NCI-H460 (cell line): ENCODE data around the gene MRPL49. TPM values are rescaled to one million over a fixed set of nuclear protein-coding genes. Genes with fewer than 3 reads are reported as not detected.
"Not testable (repeated sequence)": the region's sequence is repeated elsewhere in the genome, so short reads cannot be mapped to it uniquely, and the experiment has no call there.

Experiments used
- DNase-seq: peaks from one replicate; pipeline ENCODE4 v3.0.0-alpha.2; 2016; ENCODE audit warnings: low read depth; ENCODE audit errors: extremely low read depth
- total RNA-seq: library from RNA; depleted of rRNA; stranded (reverse); fragments of >200 nt; shearing (Covaris generic); gene quantifications from 2 replicates; pipeline ENCODE4 v1.2.3, GENCODE V29; 2014

The MRPL49 gene
- total RNA-seq, 1 experiment from 2014 or later, result 50.8 TPM

DNA sequence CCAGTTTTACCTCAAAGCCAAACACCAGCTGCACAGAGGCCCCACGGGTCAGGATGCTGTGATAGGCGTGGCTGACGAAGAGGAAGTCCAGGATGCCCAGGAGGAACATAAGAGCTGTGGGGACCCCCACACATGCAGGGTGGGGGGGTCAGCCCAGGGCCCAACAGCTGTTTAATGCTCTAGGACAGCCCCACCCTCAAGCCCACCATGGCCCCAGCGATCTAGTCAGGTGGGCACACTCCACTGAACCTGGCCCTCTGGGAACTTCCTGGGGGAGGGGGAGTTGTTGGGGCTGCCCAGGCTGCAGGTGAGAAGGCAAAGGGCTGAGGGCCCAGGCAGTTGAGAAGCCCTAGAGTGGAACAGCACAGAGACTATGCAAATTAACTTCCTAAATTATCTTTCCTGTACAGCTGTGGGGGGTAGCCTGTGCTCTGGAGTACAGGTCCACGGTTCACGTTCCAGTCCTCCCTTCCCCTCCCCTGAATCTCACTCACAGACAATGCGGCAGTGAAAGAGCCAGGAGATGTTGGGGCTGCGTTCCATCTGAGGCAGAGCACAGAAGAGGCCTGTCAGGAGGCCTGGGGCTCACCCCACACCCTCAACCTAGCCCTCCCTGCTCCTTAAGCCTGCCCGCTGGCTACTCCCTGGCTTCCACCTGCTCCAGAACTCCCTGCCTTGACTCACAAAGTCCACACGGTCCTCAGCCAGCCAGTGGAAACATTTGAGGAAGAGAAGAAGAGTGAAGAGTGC is 10.3 kb downstream of the MRPL49 start:
- no peak for DNase-seq

DNA sequence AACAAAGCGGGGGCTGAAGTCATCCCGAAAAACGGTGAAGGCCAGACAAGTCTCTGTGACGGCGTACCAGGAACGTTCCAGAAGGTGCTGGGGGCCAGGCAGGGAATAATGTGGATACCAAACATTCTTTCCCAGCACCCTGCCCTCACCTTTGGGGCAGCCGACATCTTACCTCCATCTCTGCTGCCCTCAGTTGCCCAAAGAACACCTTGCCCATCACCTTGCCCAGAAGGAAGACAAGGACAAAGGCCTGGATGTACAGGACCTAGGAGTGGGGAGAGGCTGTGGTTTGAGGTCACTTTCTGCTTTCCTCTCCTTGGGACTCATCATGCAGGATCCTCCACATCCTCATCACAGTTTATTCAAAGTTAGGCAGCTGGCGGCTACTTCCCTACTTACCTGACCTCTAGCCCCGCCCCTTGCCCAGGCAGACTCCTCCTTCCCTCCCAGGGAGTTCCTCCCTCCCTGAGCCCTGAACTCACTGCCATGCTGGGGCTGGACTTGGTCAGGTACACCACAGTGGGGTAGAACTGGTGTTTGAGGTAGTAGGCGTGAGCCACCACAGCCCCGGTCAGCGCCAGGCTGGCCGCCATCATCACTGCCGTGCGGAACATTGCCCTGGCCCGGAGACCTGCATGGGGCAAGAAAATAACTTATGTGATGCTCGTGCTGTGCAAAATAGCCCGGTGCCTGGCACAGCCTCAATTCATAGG is 11.0 kb downstream of the MRPL49 start:
- no peak for DNase-seq

DNA sequence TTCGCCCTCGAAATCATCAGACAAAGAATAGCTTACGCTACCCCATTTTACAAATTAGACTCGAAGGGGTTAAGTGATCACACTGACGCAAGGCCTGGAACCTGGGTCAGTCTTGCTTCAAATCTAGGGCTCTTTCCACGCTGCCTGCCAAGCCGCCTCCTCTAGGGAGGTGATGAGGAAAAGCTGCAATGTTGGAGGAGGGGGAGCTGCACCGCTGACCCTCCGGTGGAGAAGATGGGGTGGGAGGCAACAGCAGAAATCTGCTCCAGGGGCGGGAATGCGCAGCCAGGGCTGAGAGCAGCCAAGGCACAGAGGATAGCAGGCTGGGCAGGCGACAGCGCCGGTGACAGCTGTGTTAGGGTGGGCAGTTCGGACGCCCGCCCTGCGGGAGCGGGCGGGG is 11.6 kb downstream of the MRPL49 start:
- DNase-seq, result no peak

DNA sequence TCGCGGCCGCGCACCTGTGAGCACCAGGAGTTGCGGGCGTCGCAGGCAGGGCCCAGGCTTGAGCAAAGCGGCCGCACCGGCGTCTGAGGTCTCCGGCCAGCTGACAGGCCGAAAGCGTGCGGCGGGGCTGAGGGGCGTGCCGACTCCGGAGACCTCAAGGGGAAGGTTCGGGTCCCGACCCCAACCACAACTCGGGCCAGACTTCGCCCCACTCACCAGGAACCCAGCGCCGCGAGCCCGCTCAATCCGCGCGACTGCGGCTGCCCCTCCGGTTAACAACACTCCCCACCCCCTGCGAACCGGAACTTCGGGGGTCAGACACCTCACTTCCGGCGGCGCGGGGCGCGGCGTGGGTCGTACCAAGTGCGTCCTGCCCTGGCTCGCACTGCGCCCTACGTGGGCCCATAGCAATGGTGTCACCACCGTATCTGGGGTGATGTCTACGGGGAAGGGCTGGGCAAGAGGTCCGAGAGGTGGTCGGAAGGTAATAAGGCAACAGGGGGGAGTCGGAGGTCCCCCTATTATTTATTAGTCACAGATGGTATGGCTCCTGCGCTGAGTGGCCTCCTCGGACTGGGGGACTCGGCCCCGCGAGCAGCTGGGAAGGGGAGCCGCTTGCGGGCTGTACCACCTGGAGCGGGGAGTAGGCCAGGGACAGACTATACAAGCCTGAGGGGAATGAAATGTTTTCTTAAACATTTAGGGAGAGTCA is 12.3 kb downstream of the MRPL49 start, which contains the start of gene SYVN1:
TSS of gene SYVN1 (minus strand) at position 280 of the 712 bp plus-strand sequence. CDS start 918 bp downstream, outside the sequence.
- DNase-seq, result peak; percentile 76

DNA sequence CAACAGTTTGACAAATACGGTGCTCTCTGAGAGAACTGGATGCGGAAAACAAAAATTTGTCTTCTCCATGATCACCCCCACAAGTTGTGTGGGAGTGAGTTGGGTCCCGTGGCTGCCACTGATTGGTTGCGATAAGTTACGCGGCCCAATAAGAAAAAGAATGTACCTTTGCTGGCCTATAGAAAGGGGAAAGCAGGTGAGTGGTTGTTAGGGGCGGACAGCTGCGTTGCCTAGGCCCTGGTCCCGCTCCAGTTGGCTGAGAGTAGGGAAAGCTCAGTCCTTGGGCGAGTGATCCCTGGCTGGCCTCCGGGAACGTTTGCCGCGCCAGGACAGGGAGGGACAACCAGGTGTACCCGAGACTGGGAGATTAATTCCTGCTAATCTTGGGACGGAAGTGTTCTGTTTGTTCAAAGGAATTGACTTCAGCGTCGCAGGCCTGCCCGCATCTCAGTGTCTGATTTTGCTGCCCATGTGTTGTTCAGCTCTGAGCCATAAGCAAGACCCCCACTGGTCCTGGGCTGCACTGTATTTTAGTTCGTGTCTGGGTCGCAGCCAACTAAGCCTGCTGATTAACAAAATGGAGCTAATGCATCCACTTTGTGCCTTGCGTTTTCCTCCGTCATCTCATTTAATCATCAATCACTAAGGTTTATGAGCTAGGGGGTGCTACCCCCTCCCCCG is 13.0 kb downstream of the MRPL49 start:
- DNase-seq, result peak; percentile 91

DNA sequence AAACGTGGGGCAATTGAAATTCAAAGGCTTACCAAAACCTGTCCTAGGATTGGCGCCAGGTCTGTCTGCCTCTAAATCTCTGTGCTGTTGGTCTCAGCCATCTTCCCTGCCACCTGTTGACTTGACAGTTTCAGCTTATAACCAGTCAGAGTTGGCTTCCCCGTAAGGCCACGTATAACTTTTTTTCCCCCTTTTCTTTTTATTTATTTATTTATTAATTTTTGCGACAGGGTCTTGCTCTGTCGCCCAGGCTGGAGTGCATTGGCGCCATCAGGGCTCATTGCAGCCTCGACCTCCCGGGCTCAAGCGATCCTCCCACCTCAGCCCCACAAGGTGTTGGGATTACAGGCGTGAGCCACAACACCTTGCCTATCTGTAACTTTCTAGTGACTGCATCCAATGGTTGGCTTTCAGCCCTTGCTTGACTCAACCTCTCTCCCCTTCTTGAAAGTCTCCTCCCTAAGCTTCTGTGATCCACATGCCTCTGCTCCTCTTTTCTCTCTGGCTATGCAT is 13.6 kb downstream of the MRPL49 start:
- no peak for DNase-seq

DNA sequence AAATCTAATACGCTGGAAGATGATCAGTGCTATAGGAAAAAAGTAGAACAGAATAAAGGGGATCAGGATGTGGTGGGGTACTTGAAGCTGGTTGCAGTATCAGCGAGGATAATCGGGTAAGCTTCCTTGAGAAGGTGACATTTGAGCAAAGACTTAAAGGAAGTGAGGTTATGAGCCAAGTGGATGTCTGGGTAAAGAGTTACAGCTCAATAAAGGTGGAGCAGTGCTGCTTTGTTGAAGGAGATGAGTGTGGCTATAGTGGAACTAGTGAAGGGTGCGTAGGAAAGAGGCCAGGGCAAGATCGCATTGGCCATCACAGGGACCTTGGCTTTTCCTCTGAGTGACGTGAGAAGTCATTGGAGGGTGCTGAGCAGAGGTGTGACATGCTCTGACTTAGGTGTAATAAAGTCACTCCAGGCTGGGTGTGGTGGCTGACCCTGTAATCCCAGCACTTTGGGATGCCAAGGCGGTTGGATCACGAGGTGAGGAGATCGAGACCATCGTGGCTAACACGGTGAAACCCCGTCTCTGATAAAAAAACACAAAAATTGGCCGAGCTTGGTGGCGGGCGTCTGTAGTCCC is 14.5 kb downstream of the MRPL49 start:
- no peak for DNase-seq

DNA sequence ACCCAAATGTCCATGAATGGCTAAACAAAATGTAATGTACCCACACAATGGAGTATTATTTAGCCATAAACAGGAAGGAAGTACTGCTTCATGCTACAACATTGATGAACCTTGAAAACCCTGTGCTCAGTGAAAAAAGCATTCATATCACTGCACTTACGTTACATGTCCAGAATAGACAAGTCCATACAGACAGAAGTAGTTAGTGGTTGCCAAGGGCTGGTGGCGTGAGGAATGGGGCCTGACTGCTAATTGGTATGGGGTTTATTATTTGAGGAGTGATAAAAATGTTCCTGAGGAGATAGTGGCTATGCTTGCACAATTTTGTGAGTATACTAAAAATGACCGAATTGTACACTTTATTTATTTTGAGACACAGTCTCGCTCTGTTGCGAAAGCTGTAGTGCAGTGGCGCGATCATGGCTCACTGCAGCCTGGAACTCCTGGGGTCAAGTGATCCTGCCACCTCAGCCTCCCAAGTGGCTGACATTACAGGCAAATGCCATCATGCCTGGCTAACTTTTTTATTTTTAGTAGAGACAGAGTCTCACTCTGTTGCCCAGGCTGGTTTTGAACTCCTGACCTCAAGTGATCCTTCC is 19.9 kb downstream of the MRPL49 start:
- no peak for DNase-seq

DNA sequence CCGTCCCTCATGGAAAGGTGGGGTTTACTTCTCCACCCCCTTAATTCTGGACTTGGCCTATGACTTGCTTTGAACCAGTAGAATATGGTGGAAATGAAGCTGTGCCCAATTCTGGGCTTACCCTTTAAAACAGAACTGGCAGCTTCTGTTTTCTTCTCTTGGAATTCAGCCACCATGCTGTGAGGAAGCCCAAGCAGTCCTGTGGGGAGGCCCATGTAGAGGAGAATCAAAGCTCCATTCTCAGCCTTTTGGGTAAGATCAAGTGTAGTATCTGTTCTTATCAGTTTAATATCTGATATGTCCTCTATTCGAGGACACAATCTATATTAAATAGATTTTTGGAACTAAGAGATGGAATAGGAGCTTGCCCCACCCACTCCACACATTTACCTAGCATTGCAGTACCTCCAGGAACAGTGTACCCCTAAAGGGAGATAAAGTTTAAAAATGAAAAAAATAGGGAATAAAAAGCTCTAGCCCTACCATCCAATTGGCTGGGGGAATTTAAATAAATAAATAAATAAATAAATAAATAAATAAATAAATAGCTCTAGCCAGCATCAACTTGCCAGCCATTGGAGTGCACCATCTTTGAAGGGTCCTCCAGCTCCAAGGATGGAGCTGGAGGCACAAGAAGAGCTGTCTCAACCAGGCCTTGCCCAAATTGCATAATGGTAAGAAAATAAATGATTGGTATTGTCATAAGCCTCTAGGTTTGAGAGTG is 25.4 kb downstream of the MRPL49 start:
- DNase-seq, result no peak

DNA sequence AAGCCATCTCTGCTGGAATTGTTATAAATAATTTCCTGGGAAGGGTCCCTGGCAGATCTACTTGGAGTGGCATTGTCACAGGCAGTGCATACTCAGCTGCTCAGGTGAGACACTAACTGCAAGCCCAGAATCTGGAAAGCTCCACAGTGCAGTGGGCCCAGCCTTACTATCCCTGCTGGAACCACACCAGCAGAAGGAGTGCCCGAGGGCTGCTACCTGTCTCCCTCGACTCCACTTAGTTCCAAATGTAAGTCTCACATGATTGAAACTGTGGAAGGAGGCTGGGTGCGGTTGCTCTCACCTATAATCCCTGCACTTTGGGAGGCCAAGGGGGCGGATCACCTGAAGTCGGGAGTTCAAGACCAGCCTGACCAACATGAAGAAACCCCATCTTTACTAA is 26.5 kb downstream of the MRPL49 start:
- DNase-seq, result no peak

DNA sequence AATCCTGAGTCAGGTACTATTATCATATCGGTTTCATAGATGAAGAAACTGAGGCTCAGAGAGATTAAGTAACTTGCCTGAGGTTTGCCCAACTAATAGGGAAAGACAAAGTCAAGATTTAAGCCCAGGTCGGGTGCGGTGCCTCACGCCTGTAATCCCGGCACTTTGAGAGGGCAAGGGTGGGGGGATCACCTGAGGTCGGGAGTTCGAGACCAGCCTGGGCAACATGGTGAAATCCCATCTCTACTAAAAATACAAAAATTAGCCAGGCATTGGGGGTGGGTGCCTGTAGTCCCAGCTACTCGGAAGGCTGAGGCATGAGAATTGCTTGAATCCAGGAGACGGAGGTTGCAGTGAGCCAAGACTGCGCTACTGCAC is 28.0 kb downstream of the MRPL49 start:
- not testable (repeated sequence) for DNase-seq

DNA sequence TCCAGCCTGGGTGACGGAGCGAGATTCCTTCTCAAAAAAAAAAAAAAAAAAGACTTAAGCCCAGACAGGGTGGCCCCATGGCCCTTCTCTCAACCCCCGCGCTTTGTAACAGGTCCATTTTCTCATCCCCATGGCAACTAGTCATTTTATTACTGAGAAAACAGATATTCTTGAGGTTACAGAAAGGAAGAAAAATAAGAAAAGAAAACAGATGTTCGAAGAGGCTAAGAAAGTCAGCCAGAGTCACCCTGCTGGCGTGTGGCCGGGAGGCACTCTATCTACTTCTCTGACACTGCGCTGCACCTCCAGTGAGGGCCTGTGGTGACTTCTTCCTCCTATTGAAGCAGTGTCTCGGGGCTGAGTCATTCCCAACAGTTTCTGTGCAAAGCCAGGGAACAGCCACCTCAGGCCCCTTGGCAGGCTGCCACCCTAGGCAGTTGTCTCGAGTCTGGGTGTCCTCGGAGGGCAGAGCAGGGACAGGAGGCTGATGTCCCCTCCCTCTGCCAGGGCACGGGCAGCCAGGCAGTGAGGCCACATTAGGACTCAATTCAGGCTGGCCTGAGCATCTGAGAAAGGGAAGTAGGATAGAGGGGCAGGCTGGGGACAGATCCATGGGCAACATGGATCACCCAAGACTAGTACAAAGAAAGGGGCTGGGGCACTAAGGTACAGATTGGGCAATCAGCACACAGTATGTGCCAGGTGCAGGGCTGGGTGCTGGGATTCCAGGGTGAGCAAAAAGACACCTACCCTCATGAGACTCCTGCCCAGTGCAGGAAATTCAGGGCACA is 28.6 kb downstream of the MRPL49 start:
- DNase-seq, result peak; percentile 58

DNA sequence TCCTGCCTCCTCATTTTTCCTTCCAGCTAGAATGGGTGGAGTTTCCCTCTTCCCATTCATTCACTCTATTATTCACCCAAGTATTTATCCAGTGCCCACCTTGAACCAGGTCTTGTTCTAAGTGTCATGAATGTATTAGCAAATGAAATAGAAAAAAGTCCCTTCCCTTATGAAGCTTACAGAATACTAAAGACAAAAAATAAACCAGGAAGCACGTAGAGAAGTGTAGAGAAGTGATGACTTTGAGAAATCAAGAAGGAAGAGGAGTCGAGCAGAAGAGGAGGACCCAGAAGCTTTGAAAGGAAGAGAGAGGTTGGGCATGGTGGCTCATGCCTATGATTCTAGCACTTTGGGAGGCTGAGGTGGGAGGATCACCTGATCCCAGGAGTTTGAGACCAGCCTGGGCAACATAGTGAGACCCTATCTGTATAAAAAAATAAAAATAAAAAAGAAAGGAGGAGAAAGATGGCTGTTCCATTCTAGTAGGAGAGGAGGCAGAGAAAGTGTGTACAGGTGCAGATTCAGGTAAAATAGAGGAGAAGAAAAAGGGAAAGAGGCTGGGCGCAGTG is 29.3 kb downstream of the MRPL49 start:
- no peak for DNase-seq

DNA sequence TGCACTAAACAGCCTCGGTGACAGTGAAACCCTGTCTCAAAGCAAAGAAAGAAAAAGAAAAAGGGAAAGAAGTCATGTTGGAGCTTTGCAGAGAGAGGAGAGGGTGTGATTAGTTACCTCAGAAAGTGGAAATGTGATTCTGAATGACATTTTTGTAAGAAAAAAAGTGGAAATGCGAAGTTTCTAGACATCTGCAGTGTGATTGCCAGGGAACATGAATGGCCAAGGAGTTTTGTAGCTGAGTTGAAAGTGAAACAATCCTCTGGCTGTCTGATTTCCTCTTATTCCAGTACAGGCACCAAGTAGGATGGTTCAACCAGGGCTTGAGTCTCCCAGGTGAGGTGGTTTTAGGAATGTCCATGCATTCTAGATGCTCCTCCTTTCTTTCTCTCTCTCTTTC is 30.0 kb downstream of the MRPL49 start:
- no peak for DNase-seq

DNA sequence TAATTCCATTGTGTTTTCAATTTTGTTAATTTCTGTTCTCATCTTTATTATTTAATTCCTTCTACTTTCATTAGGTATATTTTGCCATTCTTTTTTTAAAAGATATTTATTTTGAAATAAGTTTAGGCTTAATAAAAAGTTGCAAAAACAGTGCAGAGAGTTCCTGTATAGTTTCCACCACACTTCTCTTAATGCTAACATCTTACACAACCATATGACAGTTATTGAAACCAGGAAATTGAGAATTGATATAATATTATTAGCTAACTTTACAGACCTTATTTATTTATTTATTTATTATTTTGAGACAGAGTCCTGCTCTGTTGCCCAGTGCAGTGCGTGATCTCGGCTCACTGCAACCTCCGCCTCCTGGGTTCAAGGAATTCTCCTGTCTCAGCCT is 34.1 kb downstream of the MRPL49 start:
- no peak for DNase-seq

DNA sequence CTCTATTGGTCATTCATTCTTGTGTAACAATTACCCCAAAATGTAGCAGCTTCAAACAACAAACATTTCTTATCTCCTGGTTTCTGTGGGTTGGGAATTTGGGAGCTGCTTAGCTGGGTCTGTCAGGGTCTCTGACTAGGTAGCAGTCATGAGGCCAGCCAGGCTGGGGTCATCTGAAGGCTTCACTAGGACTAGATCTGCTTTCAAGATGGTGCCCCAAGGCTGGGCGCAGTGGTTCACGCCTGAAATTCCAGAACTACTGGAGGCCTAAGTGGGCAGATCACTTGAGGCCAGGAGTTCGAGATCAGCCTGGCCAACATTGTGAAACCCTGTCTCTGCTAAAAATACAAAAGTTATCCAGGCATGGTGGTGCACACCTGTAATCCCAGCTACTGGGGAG is 34.8 kb downstream of the MRPL49 start:
- DNase-seq, result no peak

DNA sequence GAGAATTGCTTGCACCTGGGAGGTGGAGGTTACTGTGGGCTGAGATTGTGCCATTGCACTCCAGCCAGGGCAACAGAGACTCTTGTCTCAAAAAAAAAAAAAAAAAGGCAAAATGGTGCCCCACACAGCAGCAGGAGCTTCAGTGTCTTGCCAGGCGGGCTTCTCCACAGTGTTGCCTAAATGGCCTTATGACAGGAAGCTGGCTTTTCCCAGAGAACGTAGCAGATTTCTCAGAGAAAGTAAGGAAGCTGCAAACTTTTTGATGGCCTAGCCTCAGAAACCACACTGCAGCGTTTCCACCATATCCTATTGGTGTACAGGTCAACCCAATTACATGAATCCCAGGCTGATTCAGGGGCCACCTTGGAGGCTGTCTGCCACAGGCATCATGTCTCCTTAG is 35.2 kb downstream of the MRPL49 start:
- no peak for DNase-seq

DNA sequence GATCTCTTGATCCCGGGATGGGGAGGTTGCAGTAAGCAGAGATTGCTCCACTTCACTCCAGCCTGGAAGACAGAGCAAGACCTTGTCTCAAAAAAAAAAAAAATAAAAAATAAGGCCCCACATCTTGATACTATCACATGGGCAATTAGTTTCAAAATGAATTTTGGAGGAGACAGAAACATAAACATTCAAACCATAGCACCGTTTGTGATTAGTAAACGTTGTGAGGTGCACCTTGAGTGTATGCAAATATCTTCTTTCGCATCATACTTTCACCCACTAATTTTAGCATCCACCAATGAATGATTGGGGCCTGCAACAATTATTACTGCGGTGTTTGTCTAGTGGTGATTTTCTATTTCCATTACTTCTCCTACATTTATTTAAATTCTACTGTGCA is 36.9 kb downstream of the MRPL49 start:
- DNase-seq, result no peak
